Activated CD4-positive, alpha-beta T cell treated with anti-CD3 and anti-CD28 coated beads, Interleukin-2, amount 10 ng/mL, durations not matched to agents 24 days and 14 days (primary cell): ENCODE measurements around the gene UBL4B. TPM values are rescaled to one million over a fixed set of nuclear protein-coding genes. Genes with fewer than 3 reads are reported as not detected.

Source experiments
- DNase-seq: peaks from one replicate; pipeline ENCODE4 v3.0.0; 2022
- H3K27ac Mint-ChIP-seq: one replicate; pipeline ENCODE4 v1.8.0; 2022; ENCODE audit warnings: mild to moderate bottlenecking, mixed read lengths
- H3K27me3 Mint-ChIP-seq: one replicate; pipeline ENCODE4 v1.8.0; 2022; ENCODE audit warnings: mixed read lengths
- H3K36me3 Mint-ChIP-seq: one replicate; pipeline ENCODE4 v1.8.0; 2022; ENCODE audit warnings: low read depth, mild to moderate bottlenecking, mixed read lengths
- H3K4me1 Mint-ChIP-seq: one replicate; pipeline ENCODE4 v1.8.0; 2021; ENCODE audit warnings: mixed read lengths
- H3K4me3 Mint-ChIP-seq: one replicate; pipeline ENCODE4 v1.8.0; 2022; ENCODE audit warnings: mild to moderate bottlenecking, moderate library complexity, mixed read lengths
- H3K9me3 Mint-ChIP-seq: one replicate; pipeline ENCODE4 v1.8.0; 2021; ENCODE audit warnings: mixed read lengths
- intact Hi-C: fragments of 100-400 bp; cut with micrococcal nuclease; formaldehyde crosslinking; loops from one replicate; pipeline ENCODE4 v1.15.1; 2023
- total RNA-seq: library from RNA; stranded (reverse); gene quantifications from 2 replicates; pipeline ENCODE4 v1.2.3, GENCODE V29; 2022

UBL4B gene
- total RNA-seq, 1 donor from 2014 or later = not detected

DNA sequence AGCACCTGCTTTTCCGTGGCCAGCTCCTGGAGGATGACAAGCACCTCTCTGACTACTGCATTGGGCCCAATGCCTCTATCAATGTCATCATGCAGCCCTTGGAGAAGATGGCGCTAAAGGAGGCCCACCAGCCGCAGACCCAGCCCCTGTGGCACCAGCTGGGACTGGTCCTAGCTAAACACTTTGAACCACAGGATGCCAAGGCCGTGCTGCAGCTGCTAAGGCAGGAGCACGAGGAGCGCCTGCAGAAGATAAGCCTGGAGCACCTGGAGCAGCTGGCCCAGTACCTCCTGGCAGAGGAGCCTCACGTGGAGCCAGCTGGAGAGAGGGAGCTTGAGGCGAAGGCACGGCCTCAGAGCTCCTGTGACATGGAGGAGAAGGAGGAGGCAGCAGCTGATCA, 413 bp downstream of the UBL4B start:
- Mint-ChIP-seq H3K4me3 (no peak overlapping the region), H3K9me3 (no peaks in the 10 kb centered on the region), H3K27me3 (peaks cover 22% of the 10 kb centered on the region), H3K36me3 (no peaks in the 10 kb centered on the region), H3K27ac (no peak overlapping the region), H3K4me1 (no peaks in the 10 kb centered on the region)
- intact Hi-C loops = no loop called here
- no peak for DNase-seq

- Mint-ChIP-seq H3K36me3 (no peaks in the 10 kb centered on the region), H3K9me3 (no peaks in the 10 kb centered on the region), H3K27me3 (peaks cover 21% of the 10 kb centered on the region), H3K4me3 (no peak overlapping the region), H3K27ac (no peak overlapping the region), H3K4me1 (no peaks in the 10 kb centered on the region)
- DNase-seq = no peak
- intact Hi-C loops = no loop called here
Measured at GRCh38 chr1:110113551-110113950, 1.3 kb downstream of the UBL4B start.

DNA sequence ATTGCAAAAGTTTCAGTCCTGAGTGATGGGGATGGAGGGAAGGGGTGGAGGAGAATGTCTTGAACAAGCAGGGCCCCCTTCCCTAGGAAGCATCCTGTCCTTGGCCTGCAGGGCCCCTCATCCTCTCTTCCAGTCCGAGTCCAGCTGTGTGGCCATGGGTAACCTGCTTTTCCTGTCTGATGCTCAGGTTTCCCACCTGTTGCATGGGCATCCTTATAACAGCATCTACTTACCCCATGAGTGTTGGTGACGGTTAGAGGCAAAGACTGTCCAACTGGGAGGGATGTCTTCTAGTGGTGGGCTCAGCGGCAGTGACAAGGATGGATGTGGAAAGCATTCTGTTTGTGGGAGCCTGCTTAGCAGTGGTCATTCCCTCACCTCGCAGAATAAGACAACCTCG, 1.9 kb downstream of the UBL4B start:
- Mint-ChIP-seq H3K36me3 (no peaks in the 10 kb centered on the region), H3K9me3 (no peaks in the 10 kb centered on the region), H3K4me1 (no peaks in the 10 kb centered on the region), H3K4me3 (no peak overlapping the region), H3K27me3 (peaks cover 20% of the 10 kb centered on the region), H3K27ac (no peak overlapping the region)
- no peak for DNase-seq
- intact Hi-C loops = no loop called here

GRCh38 chr1:110114784-110115183, 2.5 kb downstream of the UBL4B start:
- no peak overlapping the region for H3K27ac Mint-ChIP-seq

DNA sequence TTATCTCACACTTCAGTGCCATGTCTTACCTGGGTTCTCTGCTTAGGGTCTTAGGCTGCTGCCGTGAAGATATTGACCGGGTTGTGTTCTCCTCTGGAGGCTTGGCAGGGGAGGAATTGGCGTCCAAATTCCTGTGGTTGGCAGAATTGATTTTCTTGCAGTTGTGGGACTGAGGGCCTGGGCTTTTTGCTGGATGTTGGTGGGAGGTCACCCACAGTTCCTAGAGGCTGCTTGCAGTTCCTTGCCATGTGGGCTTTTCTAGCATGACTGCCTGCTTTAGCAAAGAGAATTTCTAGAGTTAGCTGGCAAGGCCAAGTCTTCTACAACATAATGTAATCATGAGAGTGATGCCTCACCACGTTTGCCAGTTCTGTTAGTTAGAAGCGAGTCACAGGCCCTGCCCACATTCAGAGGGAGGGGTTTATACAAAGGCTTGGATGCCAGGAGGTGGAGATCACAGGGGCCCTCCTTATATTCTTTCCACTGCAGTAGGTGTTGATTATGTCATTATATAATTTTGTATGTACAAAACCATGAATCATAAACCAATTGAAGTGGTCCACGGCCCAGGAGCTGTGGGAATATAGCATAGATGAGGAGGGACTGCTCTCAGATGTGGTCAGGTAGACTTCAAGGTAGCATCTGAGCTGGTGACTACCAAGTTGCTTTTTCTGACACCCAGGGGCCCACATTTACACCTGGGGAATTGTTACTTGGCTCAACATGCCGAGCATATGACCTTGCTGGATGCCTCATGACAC, 6.6 kb downstream of the UBL4B start:
- no peak for DNase-seq
- Mint-ChIP-seq H3K27ac (no peak overlapping the region), H3K27me3 (peaks cover 14% of the 10 kb centered on the region), H3K4me3 (no peak overlapping the region), H3K9me3 (peaks cover 11% of the 10 kb centered on the region), H3K36me3 (peaks cover 3% of the 10 kb centered on the region), H3K4me1 (peaks cover 2% of the 10 kb centered on the region)
- intact Hi-C loops = loop anchor here (5.0 kb wide), 1 partner anchor 37 kb away; no protein-coding TSS in a partner anchor

More at GRCh38 chr1:110114784-110115183, 2.5 kb downstream of the UBL4B start:
- intact Hi-C loops = loop anchor here (5.0 kb wide), 1 partner anchor 32 kb away; no protein-coding TSS in a partner anchor
- no peaks in the 10 kb centered on the region for H3K36me3 Mint-ChIP-seq
- no peaks in the 10 kb centered on the region for H3K4me1 Mint-ChIP-seq
- H3K27me3 Mint-ChIP-seq = peaks cover 15% of the 10 kb centered on the region
- DNase-seq = no peak
- H3K9me3 Mint-ChIP-seq = no peaks in the 10 kb centered on the region
- H3K4me3 Mint-ChIP-seq = no peak overlapping the region

GRCh38 chr1:110119843-110120242, 7.6 kb downstream of the UBL4B start:
- DNase-seq = no peak
- no peak overlapping the region for H3K4me3 Mint-ChIP-seq
- no peak overlapping the region for H3K27ac Mint-ChIP-seq
- H3K9me3 Mint-ChIP-seq = peaks cover 12% of the 10 kb centered on the region
- peaks cover 12% of the 10 kb centered on the region for H3K27me3 Mint-ChIP-seq
- peaks cover 2% of the 10 kb centered on the region for H3K4me1 Mint-ChIP-seq
- peaks cover 3% of the 10 kb centered on the region for H3K36me3 Mint-ChIP-seq
- intact Hi-C loops = loop anchor here (5.0 kb wide), 1 partner anchor 38 kb away; no protein-coding TSS in a partner anchor

- no peak overlapping the region for H3K4me3 Mint-ChIP-seq
- peaks cover 12% of the 10 kb centered on the region for H3K9me3 Mint-ChIP-seq
- H3K27ac Mint-ChIP-seq = peak overlapping the region; percentile 29
- H3K4me1 Mint-ChIP-seq = peaks cover 2% of the 10 kb centered on the region
- no peak for DNase-seq
- intact Hi-C loops = no loop called here
- H3K36me3 Mint-ChIP-seq = peaks cover 3% of the 10 kb centered on the region
- H3K27me3 Mint-ChIP-seq = peaks cover 13% of the 10 kb centered on the region
Measured at GRCh38 chr1:110120960-110121561, 8.8 kb downstream of the UBL4B start.

GRCh38 chr1:110123224-110123623, 11.0 kb downstream of the UBL4B start:
- DNase-seq = no peak
- no peak overlapping the region for H3K27ac Mint-ChIP-seq
- peaks cover 13% of the 10 kb centered on the region for H3K27me3 Mint-ChIP-seq
- intact Hi-C loops = no loop called here
- peaks cover 3% of the 10 kb centered on the region for H3K36me3 Mint-ChIP-seq
- H3K4me3 Mint-ChIP-seq = no peak overlapping the region
- peaks cover 12% of the 10 kb centered on the region for H3K9me3 Mint-ChIP-seq
- peaks cover 2% of the 10 kb centered on the region for H3K4me1 Mint-ChIP-seq

DNA sequence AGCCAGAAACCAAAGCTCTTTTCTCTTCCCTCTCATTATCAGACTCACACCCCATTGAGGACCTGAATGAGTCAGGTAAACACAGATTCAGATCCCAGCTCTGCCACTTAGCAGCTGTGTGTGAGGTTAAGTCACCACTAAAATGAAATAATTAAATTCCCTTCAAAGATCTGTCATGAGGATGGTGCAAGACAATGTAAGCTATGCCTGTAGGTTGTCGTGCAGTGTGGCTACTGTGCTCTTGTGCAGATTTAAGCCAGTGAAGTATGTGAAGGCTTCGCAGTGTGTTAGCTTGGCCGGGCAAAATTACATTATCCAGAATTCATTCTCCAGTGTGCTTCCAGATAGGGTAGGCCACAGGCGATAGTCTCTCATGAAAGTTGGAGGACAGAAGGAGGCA, 13.6 kb downstream of the UBL4B start:
- intact Hi-C loops = no loop called here
- Mint-ChIP-seq H3K4me1 (no peaks in the 10 kb centered on the region), H3K36me3 (no peaks in the 10 kb centered on the region), H3K9me3 (peaks cover 7% of the 10 kb centered on the region), H3K27ac (no peak overlapping the region), H3K27me3 (peaks cover 35% of the 10 kb centered on the region), H3K4me3 (no peak overlapping the region)
- DNase-seq = no peak

DNA sequence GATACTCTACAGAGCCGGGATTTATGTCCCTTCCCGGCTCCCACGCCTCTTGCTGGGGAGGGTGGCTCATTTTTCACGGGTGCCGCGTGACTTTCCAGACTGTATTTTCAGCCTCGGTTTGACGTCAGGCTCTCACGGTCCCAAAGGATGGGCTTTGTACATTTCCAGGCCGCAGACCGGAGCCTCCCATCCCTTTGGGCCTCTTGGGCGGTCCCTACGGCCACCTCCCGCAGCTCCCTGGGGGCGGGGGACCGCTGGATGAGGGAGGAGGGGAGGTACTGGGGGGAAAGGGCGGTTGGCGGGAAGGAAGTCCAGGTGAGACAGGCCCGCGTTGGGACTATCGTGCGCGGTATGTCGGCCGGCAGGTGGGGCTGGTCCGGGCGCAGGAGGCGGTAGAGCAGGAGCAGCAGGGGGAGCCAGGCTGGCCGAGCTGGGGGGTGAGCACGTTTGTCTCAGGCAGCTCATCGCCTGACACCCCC, 17.9 kb downstream of the UBL4B start:
- Mint-ChIP-seq H3K27ac (no peak overlapping the region), H3K4me3 (no peak overlapping the region), H3K36me3 (no peaks in the 10 kb centered on the region), H3K9me3 (no peaks in the 10 kb centered on the region), H3K4me1 (no peaks in the 10 kb centered on the region), H3K27me3 (peaks cover 42% of the 10 kb centered on the region)
- intact Hi-C loops = no loop called here
- DNase-seq = no peak

DNA sequence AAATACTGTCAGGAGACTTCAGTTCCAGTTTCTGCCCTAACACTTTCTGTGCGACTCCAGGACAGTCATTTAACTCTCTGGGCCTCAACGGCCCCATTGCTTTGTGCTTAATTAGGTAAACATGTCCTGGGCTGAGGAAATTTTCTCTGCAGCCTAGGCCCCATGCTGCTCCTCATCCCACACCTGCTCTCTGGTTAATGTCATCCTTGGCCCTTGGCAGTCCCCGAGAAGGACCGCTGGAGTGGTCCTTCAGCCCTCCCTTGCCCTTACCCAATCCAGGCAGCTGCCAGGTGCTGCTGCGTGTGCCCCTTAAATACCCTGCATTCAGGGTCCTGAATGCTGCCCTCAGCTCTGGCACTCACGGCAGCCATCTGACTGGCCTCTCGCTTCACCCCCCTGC, 18.7 kb downstream of the UBL4B start:
- Mint-ChIP-seq H3K36me3 (no peaks in the 10 kb centered on the region), H3K4me3 (no peak overlapping the region), H3K4me1 (no peaks in the 10 kb centered on the region), H3K27me3 (peaks cover 43% of the 10 kb centered on the region), H3K9me3 (no peaks in the 10 kb centered on the region), H3K27ac (no peak overlapping the region)
- intact Hi-C loops = no loop called here
- no peak for DNase-seq

DNA sequence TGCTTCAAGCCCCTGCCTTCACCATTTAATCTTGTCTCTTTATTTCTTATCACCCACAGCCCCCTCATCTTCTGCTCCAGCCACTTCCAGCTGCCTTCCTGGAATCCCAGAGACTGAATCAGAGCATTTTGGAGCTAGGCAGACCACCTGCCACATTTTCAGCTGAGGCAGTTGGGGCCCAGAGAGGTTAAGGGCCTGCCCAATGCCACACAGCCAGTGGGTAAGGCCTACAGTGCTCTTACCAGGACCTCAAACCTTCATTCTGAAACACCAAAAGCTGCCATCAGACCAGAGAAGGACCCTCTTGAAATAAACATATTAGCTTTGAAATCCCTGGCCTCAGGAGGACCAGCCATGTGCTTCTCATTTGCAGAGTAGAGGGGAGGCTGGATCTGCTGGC, 20.4 kb downstream of the UBL4B start:
- peaks cover 53% of the 10 kb centered on the region for H3K27me3 Mint-ChIP-seq
- DNase-seq = no peak
- H3K27ac Mint-ChIP-seq = no peak overlapping the region
- peaks cover 8% of the 10 kb centered on the region for H3K4me1 Mint-ChIP-seq
- H3K9me3 Mint-ChIP-seq = no peaks in the 10 kb centered on the region
- intact Hi-C loops = no loop called here
- no peaks in the 10 kb centered on the region for H3K36me3 Mint-ChIP-seq
- no peak overlapping the region for H3K4me3 Mint-ChIP-seq

DNA sequence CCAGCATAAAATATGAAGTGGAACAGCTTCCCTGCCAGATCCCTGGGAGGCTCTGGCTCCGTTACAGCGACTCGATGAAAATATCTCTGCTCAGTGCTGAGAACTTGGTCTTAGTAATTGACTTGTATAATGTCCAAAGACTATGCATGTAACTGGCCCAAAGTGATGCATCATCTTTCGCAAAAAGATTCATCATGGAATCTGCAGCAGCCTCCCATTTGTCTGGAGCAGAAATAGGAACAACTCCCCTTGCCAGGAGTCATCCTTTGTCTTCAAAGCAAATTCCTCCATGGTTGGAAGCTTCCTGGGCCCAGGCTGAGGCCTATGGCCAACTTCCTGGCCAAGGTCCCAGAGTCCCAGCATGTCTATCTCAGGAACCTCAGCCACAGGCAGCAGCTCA, 21.2 kb downstream of the UBL4B start:
- Mint-ChIP-seq H3K4me1 (peaks cover 8% of the 10 kb centered on the region), H3K9me3 (no peaks in the 10 kb centered on the region), H3K36me3 (no peaks in the 10 kb centered on the region), H3K27ac (no peak overlapping the region), H3K4me3 (no peak overlapping the region), H3K27me3 (peaks cover 57% of the 10 kb centered on the region)
- intact Hi-C loops = no loop called here
- DNase-seq = no peak

DNA sequence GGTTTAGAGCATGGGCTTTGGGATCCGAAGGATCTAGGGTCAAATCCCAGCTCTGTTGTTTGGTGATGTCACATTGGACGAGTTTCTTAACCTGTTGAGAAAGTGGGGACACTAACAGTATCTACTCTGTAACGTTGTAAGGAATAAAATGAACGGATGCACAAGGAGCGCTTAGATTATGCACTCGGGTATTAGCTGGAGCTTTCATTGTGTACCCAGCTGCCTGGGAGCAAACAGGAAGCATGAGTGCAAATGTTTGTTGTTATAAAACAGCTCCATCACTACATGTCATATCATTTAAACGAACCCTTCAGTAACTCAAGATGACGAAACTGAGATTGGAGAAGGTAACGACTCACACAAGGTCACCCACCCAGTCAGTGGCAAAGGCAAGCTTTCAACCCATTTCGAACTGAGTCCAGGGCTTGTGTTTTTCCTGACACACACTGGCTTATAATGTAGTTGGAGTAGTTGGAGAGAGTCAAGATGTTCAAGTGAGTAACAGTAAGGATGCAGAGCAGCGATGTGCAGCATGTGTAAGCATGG, 21.9 kb downstream of the UBL4B start:
- H3K36me3 Mint-ChIP-seq = no peaks in the 10 kb centered on the region
- H3K4me3 Mint-ChIP-seq = no peak overlapping the region
- H3K27me3 Mint-ChIP-seq = peaks cover 58% of the 10 kb centered on the region
- intact Hi-C loops = no loop called here
- H3K9me3 Mint-ChIP-seq = no peaks in the 10 kb centered on the region
- no peak for DNase-seq
- H3K4me1 Mint-ChIP-seq = peaks cover 8% of the 10 kb centered on the region
- no peak overlapping the region for H3K27ac Mint-ChIP-seq
